Esophagus squamous epithelium (tissue), 4 donors: ENCODE results near the gene MARCHF9.

Source experiments
- CTCF ChIP-seq, 6 experiments: fragments of 450-650 bp in 4 of 6; fragments of 200-600 bp in 2 of 6; sonication (generic) in 2 of 6; IDR thresholded peaks; one replicate each; pipeline ENCODE4 v1.5.1; 2016 to 2019; ENCODE audit warnings: antibody characterized with exemption in 6 of 6, mild to moderate bottlenecking in 4 of 6, moderate library complexity in 4 of 6
- POLR2A ChIP-seq, 4 donors: fragments of 450-650 bp; IDR thresholded peaks; one replicate each; pipeline ENCODE4 v1.6.1; 2017; ENCODE audit warnings: antibody characterized with exemption in 4 of 4, mild to moderate bottlenecking in 4 of 4, moderate library complexity in 3 of 4

- no peak for TF ChIP-seq CTCF (IDR thresholded peaks at IDR 0.05)
- no peak for TF ChIP-seq POLR2A (IDR thresholded peaks at IDR 0.05)
Observed at GRCh38 chr12:57745485-57745881, 9.4 kb upstream of the MARCHF9 start.
